SIG-M5 (cell line): ENCODE data around the gene ENPP6.

Experiments
- DNase-seq: peaks from one replicate; lab custom pipeline; 2025; lab: John Stamatoyannopoulos, UW

ENPP6 gene

DNA sequence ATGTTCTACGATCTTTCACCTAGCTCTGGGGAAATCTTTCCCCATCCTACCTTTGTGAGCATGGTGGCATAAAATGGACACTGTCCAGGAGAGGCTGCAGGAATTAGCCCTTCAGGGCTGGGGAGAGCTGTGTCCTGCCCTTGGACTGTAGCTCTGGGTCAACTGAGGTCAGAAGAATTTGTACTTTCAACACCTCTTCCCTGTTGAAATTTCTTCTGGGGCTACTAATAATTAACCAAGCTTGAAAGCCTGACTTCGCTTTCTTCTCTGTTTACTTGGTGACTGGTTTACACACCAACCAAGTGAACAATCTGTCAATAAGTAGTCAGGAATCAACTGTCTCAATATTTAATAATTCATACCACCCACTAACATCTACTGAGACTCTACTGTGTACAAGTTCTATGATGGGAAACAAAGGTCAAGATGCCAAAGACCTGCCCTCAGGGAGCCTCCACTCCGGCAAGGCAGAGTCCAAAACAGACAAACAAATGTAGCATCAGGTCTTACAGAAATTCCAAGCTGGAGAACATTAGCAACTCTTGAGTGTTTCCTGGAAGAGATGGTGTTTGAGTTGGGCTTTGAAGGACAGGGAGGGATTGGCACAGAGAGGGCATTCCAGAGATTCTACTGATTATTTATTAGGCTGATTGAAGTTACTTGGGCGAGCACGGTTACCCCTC, 113.1 kb downstream of the ENPP6 start:
- no peak for DNase-seq

DNA sequence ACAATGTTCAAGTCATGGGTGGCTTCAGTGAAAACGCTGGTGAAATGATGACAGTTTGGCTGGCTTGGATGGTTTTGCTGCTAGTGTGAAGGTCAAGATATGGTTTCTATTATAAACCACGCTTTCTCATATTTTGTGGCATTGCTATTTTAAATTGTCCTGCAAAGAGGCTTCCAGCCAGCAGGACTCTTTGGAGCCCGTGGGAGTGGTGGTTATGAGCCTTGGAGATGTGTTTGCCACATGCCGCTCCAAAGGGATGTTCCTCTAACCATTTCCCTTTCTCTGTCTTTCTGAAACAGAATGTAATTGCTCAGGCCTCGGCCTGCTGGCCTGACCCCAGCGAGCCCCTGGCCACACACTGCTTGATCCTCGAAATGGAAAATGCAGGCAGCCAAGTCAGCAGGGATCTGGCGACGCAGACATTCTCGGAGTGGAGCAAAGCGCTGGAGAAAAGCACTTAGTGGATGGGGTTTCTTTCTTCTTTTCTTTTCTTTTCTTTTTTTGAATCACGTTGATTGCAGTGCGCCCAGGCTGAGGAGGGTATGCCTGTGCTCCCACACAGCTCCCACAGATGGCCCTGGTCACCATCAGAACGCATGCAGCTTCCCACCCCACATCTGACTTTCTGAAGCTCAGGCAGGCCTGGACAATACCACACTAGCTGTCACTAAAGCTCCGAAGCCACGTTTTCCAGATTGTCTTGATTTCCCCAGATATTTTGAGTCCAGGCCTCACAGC, 114.0 kb downstream of the ENPP6 start:
- no peak for DNase-seq

DNA sequence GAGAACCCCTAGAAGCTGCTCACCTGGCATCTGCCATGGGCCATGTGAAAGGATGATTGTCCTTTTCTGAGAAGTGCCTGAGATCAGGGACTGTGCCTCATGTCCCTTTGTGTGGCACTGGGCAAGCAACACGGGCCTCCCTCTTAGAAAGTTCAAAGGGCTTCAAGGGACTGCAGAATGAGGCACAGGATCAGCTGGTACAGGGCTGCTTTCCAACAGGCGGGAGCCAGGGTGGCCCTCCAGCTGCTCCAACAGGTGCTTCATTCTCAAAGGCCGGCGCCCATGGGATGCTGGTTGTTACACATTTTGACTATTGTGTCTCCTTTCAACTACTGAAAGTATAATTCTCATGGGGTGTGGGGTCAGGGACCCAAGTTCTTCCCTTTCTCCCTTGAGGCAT, 114.7 kb downstream of the ENPP6 start:
- no peak for DNase-seq

DNA sequence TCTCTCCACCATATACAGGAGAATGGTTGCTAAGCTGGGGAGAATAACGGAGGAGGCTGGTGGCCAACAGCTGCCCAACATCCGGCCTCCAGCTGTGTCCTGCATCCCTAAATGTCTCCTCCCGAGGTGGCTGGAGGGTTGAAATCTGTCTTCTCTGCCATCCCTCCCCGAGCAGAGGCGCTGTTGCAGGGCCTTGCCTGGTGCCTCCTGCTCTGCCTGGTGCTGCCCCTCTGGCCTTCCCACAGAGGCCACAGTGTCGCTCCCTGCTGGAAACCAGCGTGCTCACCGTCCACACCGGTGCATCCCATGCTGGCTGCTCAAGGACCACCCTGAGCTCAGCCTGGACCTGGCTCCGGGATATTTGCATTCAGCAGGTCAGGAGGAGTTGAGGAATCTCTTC, 115.2 kb downstream of the ENPP6 start:
- DNase-seq: no peak

DNA sequence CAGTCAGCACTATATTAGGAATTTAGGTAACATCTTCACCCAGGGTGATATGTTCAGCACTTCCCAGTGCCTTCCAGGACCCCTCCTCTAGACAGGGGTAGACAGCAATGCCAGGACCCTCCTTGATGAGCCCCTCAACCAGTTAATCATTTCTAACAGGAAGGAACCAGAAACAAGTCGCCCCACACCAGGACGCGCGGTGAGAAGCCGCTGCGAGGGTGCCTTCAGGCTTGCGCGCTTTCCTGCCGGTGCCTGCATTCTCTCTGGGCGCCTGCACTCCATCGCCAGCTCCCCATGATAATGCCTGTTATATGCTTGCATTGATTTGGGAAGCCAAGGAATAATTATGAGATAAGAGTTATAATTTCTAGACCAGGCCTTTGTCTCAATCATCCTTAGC, 116.0 kb downstream of the ENPP6 start:
- DNase-seq: no peak

DNA sequence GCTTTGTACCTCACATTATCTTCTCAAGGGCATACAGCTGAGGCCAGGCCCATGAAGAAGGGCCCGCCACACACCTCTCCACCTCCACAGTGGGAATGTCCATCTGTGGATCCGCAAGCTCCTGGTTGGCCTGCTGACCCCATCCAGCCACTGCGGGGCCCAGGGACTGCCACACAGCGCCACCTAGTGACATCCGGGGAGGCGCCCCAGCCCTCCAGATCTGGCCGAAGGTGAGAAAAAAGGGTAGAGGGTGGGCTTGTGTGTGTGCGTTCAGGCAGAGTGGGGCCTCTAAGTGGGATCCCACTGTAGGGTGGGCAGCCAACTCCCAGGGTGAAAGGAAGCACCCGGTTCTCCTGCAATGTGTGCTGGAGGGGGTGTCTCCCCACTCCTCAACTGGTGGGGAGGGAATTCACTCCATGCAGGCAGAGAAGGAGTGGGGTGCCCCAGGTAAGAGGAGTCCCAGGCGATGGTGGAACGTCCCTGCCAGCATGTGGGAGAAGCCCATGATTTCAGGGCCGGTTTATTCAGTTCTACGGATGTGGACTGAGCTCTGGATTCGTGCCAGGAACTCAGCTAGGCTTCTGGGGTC, 117.3 kb downstream of the ENPP6 start:
- no peak for DNase-seq

DNA sequence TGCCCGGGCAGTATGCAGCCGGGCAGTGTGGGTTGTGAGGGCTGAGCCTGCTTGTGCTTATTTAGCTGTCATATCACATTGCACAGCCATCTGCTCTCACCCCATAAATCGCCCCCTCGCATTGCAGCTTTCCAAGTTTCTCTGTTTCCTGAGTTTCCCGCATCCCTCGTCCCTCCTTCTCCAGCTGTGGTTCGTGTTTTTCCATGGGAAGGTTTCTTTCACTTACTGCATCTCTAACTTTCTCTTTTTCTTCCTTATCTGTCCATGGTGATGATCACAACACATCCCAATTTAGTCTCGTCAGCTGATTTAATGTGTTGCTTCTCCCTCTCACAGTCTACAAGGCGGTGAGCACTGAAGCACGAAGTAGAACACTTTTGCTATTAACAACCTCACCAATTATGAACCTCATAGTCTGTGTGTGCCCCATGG, 118.1 kb downstream of the ENPP6 start:
- DNase-seq: no peak

DNA sequence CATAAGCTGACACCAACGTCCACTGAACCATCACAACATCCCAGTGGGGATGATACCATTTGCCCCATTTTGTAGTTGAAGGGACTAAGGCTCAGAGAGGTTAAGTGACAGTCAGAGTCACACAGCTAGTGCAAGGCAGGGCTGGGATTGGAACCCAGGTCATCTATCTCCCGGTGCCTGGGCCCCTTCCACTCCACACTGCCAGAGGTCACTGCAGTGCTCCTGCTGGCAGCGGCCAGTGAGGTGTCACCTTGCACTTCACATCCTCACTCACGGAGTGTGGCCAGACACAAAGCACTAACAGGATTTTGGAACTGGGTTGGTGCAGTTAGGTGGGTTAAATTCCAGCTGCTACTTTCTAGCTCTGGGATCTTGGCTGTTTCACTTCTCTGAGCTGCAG, 118.7 kb downstream of the ENPP6 start:
- DNase-seq: no peak

DNA sequence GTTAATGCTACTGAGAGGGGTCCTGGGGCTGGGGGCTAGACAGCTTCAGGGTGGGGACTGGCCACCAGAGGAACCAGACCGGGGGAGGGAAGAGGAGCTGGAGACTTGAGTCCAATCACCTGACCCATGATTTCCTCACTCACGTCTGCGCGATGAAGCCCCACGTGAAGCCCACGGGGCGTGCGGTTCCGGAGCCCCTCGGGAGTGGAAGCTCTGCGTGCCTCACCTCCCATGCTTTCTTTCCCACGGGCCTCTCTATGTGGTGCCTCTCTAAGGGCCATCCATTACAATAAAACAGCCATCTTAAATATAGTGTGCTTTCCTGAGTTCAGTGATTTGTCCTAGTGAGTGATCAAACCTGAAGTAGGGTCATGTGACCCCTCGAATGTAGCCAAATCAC, 119.9 kb downstream of the ENPP6 start:
- no peak for DNase-seq

DNA sequence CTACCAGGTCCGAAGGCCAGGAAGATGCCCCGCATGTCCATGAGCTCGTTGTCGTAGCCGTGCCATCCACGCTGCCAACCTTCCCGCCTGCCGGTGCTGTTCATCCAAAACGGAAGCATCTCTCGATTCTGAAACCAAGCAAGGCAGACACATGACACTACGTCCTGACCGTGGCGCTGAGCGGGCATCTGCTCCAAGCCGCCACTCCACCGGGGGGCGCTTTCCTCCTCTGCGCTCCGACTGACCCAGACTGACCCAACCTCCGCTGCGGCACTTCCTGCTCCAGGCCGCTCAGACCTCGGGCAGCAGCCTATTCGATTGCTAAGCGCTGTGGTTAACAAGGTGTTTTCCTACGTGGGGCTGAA, 120.5 kb downstream of the ENPP6 start:
- DNase-seq: no peak

DNA sequence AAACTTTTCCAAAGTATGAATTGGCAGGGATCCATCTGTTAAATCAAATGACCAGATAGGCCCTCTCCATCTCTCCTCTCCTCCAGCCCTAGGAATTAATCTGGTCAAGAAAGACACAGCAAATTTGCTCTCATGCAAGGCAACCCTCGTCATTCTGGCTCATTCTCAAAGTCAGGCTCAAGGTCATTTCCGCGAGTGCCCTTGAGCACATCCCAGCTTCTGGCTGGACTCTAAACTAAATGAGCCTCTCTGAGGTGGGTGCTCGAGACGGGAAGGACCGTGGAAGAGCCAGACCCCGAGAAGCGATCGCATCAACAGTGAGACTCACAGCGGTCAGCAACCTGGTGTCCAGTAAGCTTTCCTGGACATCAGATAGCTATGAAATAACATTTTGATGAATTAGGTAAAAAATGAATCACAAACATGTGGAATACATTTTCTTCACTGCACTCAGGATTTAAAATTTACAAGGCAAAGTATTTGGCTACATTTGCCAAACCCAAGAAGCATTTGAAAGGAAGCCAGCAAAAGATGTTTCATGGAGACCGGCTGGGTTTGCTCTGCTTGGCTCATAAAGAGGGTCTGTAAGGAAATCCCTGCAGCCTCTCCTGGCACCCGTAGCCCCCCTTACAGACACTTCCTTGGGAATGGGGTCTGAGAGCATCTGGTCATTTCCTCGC, 121.0 kb downstream of the ENPP6 start:
- DNase-seq: no peak

DNA sequence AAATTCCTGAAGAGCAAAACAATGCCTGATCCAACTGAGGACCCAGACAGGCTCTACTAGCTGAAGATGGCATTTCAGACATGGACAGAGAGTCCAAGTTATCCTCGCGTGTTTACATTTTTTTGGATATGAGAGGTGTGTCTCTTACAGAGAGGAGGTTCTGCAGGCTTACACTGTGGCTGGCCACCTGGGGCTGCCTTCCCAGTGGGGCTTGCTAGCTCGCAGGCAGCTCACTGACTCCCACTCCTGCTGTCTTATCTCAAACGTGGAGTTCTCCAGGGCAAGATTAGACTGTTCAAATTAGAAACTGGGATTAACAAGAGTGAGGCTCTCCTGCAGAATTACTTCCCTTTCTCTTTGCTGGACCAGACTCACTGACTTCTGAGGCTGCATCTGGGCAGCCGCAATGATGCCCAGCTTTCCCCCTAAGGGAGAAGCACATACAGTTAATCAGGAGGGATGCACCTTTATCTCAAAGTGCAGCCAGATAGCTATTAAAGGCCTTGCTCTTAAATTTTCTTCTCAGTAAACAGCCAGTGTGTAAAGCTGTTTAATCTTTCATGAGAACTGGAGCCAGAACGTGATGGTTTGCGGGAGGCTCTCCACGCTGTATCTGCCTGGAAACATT, 123.0 kb downstream of the ENPP6 start:
- no peak for DNase-seq

DNA sequence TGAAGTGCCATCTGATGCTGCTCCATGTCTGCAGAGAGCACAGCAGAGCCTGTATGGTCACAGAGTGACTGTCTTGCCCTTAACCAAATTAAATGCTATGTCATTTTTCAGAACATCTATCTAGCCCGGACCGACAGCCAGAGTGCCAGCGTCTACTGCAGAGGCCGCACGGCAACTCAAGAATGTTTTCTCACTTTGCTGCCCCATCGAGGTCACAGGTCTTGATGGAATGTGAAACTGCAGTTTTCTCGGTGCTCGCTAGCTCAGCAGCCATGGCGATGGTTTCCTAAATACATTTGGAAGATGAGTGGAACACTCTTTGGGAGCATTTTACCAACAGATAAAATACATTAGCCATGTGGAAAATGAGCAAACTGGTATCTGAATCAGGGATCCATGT, 125.7 kb downstream of the ENPP6 start:
- no peak for DNase-seq

DNA sequence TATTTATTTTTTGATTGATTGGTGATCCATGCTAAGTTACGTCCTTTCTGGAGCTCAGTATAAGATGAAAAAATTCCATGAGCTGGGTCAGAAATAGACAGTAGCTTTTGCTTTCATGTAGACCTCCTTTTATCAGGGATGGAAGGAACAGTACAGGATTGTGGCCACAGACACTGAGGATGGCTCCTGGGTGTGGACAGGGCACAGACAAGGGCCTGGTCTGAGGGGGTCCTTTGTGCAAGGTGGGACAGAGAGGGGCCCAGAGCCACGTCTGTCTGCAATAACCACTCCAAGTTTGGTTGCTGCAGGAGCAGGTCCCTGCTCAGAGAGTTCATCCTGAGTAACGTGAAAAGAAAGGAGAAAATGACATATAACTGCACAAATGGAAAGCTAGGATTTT, 127.1 kb downstream of the ENPP6 start:
- no peak for DNase-seq

DNA sequence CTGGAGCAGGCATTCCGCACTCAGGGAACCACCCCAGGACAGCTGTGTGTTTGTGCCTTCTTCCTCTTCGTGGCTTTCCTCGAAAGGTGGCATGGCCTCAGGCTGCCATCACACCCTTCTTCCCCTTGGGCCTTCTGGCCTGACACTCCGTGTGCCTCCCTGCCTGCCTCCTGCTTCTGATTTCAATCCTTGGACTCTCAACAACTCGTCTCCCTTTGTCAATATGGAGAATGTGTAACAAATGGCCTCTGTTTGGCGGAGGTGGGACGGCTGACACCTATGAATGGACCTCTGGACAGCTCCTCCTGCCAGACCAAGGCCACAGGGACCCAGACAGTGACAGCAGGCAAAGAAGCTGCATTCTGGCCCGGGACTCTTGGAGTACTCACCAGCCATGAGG, 137.0 kb downstream of the ENPP6 start:
- DNase-seq: no peak

DNA sequence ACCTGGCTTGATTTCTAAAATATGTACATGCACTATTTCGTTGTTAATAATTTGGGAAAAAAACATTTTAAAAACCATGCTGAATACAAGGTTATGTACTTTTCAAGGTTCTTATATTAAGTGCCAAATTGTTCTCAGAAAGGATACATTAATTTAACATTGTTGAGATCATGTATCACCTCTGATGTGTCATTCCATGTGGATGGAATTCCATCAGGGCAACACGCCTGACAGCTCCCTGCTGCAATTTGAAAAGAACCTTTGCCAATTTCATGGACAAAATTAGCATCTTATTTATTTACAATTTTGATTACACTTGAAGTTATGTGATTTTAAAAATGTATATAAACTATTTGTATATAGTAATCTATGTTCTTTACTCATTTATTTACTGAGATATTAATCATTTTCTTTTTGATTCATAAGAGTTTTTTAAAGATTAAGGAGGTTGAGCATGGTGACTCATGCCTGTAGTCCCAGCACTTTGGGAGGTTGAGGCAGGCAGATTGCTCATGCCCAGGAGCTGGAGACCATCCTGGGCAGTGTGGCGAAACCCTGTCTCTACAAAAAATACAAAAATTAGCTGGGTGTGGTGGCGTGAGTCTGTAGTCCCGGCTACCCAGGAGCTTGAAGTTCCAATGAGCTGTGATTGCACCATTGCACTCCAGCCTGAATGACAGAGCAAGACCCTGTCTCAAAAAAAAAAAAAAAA, 142.8 kb downstream of the ENPP6 start:
- no peak for DNase-seq

DNA sequence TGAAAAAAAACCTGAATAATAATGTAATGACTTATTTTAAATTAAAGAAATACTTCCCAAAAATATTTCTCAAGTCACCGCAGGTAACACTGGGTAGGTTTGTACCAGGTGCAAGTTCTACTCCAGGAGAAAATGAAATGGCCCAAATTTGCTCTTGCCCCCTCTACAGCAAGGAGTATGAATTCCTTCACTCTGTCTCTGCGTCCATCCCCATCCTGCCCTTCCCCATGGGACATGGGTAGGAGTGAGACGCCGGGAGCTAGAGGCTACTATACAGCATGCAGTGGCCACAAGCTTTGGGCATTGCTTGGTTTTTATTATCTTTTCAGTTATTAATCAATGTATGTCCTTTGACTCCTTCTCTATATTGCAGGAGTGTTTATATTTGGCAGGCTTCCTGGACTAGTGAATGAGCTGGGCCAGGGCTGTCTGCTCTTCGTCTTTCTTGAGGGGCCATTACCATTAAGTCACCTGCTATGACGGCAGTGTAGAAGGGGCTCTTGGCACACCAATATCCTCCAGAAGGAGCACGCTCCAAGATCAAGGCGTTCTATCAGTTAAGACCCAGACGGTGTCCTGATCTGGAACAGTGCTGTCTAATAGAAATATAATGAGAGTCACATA, 149.6 kb downstream of the ENPP6 start:
- DNase-seq: no peak

DNA sequence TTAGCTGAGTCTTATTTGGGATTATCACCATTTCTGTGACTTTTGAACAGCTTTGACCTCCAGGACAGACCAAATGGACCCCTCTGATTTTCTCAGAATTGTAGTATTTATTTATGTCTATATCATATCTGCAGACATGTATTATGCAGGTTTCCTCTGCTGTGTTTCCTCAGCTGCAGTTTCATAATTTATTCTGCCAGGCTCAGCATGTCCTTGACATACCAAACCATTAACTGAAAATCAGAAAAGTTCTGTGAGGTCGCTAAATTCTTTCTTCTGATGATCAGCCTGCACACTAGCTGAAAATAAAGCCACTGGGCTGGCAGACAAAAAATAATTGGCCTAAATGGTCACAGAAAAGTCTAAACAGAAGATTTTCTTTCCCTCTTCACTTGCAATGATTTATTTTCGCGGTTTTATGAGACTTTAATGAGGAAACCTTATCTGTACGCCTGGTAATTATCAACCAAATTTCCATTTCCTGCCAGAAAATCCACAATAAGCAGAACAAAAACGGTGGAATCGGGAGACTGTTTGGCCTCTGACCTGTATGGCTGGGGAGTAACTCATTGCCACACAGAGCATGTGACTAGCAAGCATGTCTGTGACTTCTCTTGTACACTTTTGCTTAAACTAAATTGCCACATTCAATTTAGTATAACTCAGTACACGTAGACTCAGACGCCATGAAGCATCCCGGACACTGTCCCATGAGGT, 150.9 kb downstream of the ENPP6 start:
- no peak for DNase-seq

DNA sequence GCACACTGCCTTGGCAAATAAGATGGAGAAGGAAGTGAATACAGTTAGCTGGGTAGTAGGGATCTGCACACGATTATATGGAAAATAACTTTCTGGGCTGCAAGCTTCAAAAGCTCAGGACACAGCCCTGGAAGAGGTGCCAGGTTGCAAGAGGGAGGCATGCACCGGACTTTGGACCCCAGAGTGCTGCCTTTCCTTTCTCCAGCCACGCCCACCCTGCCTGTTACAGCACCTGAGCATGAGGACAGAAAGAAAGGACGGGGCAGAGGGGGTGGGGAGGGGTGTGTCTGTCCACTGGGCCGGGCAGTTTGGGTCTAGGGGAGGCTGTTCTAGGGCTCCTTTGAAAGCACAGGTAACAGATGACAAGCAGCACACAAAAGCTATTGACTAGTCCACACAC, 152.8 kb downstream of the ENPP6 start:
- DNase-seq: no peak

DNA sequence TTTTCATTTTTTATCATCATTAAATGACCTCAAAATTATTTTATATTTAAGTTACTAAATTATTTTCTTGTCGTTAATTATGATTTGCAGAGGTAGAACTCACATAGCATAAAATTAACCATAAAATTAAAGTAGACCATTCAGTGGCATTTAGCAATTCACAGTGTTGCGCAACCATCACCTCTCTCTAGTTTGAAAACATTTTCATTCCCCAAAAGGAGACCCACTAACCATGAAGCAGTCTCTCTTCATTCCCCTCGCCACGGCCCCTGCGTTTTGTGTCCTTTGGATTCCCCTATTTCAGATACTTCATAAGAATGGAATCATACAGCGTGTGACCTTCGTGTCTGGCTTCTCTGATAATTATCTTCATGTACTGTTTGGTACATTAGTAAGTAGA, 154.9 kb downstream of the ENPP6 start:
- DNase-seq: no peak

DNA sequence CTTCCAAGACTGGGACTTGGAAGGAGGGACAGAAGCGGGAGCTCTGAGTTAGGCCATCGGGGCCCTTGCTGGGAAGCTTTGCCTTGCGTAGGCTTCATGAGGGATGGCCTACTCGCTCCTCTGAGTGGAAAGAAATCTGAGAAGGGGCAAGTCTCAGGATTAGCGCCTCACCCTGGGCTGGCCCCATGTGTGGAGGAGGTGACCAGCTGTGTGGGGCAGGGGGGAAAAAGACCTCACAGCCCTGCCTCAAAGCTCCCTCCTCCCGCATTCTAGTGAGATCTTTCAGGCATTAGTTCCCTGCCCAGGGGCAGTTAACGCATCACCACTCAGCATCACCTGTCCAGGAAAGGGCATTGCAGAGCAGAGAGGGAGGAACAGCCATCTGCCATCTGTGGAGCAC, 156.1 kb downstream of the ENPP6 start:
- DNase-seq: no peak
